GM12872 (cell line): ENCODE results near the gene AIF1L.

Experiments
- CTCF ChIP-seq: IDR thresholded peaks from 3 replicates; pipeline ENCODE4 v1.5.1; 2011; ENCODE audit warnings: low read depth, mild to moderate bottlenecking, low read length, moderate library complexity; ENCODE audit not compliant: insufficient read depth

AIF1L gene

GRCh38 chr9:131104016-131104740, 7.8 kb downstream of the AIF1L start:
- TF ChIP-seq CTCF, result no peak

- no peak for TF ChIP-seq CTCF
These were observed 9.6 kb downstream of the AIF1L start for GRCh38 chr9:131105952-131106351.

GRCh38 chr9:131107760-131108159, 11.4 kb downstream of the AIF1L start:
- no peak for TF ChIP-seq CTCF

- no peak for TF ChIP-seq CTCF
These were observed 15.0 kb downstream of the AIF1L start for GRCh38 chr9:131111186-131111853.

- TF ChIP-seq CTCF, result no peak
These were observed 15.6 kb downstream of the AIF1L start for GRCh38 chr9:131111854-131112311.

- no peak for TF ChIP-seq CTCF
These were observed 16.2 kb downstream of the AIF1L start for GRCh38 chr9:131112374-131113154.

GRCh38 chr9:131113655-131114054, 17.3 kb downstream of the AIF1L start:
- TF ChIP-seq CTCF, result no peak
